Breast epithelium (tissue), 3 donors: ENCODE measurements around the gene TNFSF9.

Experiments
- POLR2A ChIP-seq: fragments of 450-650 bp; IDR thresholded peaks from one replicate; pipeline ENCODE4 v1.6.1; 2016; ENCODE audit warnings: antibody characterized with exemption, mild to moderate bottlenecking, moderate library complexity
- TF ChIP-seq, protein P1 (sequence below), 3 donors: fragments of 450-650 bp; IDR thresholded peaks; one replicate each; pipeline ENCODE4 v1.5.1; 2016 to 2017; ENCODE audit warnings: antibody characterized with exemption in 3 of 3, mild to moderate bottlenecking in 3 of 3, moderate library complexity in 3 of 3

DNA sequence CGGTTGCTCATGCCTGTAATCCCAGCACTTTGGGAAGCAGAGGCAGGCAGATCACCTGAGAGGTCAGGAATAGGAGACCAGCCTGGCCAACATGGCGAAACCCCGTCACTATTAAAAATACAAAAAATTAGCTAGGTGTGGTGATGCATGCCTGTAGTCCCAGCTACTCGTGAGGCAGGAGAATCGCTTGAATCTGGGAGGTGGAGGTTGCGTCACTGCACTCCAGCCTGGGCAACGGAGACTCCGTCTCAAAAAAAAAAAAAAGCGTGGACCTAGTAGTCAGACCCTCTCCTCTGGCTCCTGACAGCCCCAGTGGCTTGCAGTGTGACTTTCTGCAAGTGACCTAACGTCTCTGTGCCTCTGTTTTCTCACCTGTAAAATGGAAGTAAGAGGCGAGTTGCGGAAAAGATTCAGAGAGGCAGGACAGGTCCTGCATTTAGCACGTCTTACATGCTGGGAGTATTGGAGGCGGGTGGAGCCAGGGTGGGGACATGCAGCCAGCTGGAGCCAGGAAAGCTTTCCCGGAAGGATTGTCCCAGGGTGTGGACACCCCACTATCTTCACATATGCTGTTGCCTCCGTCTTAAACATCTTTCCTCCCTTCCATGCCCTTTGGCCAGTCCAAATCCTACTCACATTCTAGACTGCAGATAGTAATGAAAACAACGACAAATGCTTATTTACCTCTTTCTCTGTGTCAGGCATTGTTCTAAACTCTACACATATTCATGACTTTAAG is 31.6 kb upstream of the TNFSF9 start:
- TF ChIP-seq, protein P1, sequence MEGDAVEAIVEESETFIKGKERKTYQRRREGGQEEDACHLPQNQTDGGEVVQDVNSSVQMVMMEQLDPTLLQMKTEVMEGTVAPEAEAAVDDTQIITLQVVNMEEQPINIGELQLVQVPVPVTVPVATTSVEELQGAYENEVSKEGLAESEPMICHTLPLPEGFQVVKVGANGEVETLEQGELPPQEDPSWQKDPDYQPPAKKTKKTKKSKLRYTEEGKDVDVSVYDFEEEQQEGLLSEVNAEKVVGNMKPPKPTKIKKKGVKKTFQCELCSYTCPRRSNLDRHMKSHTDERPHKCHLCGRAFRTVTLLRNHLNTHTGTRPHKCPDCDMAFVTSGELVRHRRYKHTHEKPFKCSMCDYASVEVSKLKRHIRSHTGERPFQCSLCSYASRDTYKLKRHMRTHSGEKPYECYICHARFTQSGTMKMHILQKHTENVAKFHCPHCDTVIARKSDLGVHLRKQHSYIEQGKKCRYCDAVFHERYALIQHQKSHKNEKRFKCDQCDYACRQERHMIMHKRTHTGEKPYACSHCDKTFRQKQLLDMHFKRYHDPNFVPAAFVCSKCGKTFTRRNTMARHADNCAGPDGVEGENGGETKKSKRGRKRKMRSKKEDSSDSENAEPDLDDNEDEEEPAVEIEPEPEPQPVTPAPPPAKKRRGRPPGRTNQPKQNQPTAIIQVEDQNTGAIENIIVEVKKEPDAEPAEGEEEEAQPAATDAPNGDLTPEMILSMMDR (IDR thresholded peaks at IDR 0.05): no peak
- no peak for TF ChIP-seq POLR2A
